BJ (cell line): Measurements from ENCODE around the gene CTTN. TPM values are rescaled to one million over a fixed set of nuclear protein-coding genes. Genes with fewer than 3 reads are reported as not detected.

Source experiments
- CTCF ChIA-PET: fragments of 350-600 bp; formaldehyde crosslinking; extraction: SDS; loops from one replicate; lab custom pipeline; 2021; ENCODE audit warnings: antibody characterized with exemption, inconsistent platforms; lab: Yijun Ruan, JAX
- POLR2A ChIA-PET: fragments of 300-600 bp; sonication (Branson Sonifier 250); formaldehyde crosslinking; extraction: SDS; loops from one replicate; lab custom pipeline; 2021; ENCODE audit warnings: antibody characterized with exemption; lab: Charles Lee
- DNase-seq: peaks from one replicate; pipeline ENCODE4 v3.0.0-alpha.2; 2011; ENCODE audit warnings: low read depth
- H3K27me3 ChIP-seq: 2 replicates; pipeline ENCODE4 v1.6.0; 2011; ENCODE audit warnings: low read length; ENCODE audit not compliant: control insufficient read depth, insufficient read depth
- H3K36me3 ChIP-seq: 2 replicates; pipeline ENCODE4 v1.5.1; 2011; ENCODE audit warnings: low read length; ENCODE audit not compliant: control insufficient read depth, insufficient read depth
- H3K4me3 ChIP-seq: 2 replicates; pipeline ENCODE4 v1.5.1; 2011; ENCODE audit warnings: low read depth, mild to moderate bottlenecking, control low read depth, low read length
- polyA plus RNA-seq: library from polyadenylated mRNA; depleted of rRNA; stranded (reverse); fragments of >200 nt; gene quantifications from 2 replicates; pipeline ENCODE4 v1.2.3, GENCODE V29; 2011
- TF ChIP-seq, protein P1 (sequence below): IDR thresholded peaks from 2 replicates; pipeline ENCODE4 v1.5.1; 2011; ENCODE audit warnings: low read depth, mild to moderate bottlenecking, control low read depth, inconsistent platforms, low read length, moderate library complexity; ENCODE audit not compliant: insufficient read depth

Gene CTTN
- polyA plus RNA-seq, 1 experiment: 166 TPM

DNA sequence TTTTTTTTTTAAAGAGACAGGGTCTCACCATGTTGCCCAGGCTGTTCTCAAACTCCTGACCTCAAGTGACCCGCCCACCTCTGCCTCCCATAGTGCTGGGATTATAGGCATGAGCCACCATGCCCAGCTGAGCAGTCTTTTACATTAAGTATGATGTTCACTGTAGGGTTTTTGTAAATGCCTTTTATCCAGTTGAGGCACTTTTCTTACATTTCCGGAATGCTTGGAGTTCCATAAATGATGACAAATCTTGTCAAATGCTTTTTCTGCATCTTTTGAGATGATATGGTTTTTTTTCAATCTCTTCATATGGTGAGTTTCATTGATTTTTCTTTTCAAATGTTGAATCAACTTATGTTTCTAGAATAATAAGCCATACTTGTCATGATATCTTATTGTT, 29.4 kb upstream of the CTTN start:
- Histone ChIP-seq H3K27me3 (no peaks in the 10 kb centered on the region), H3K4me3 (no peak overlapping the region), H3K36me3 (peaks cover 7% of the 10 kb centered on the region)
- TF ChIP-seq, protein P1, sequence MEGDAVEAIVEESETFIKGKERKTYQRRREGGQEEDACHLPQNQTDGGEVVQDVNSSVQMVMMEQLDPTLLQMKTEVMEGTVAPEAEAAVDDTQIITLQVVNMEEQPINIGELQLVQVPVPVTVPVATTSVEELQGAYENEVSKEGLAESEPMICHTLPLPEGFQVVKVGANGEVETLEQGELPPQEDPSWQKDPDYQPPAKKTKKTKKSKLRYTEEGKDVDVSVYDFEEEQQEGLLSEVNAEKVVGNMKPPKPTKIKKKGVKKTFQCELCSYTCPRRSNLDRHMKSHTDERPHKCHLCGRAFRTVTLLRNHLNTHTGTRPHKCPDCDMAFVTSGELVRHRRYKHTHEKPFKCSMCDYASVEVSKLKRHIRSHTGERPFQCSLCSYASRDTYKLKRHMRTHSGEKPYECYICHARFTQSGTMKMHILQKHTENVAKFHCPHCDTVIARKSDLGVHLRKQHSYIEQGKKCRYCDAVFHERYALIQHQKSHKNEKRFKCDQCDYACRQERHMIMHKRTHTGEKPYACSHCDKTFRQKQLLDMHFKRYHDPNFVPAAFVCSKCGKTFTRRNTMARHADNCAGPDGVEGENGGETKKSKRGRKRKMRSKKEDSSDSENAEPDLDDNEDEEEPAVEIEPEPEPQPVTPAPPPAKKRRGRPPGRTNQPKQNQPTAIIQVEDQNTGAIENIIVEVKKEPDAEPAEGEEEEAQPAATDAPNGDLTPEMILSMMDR: no peak
- DNase-seq: no peak
- POLR2A ChIA-PET: no interaction called here
- CTCF ChIA-PET: interaction anchor here (0.8 kb wide), 1 partner anchor 9 kb away, joined by 3 read pairs; no protein-coding TSS in a partner anchor

DNA sequence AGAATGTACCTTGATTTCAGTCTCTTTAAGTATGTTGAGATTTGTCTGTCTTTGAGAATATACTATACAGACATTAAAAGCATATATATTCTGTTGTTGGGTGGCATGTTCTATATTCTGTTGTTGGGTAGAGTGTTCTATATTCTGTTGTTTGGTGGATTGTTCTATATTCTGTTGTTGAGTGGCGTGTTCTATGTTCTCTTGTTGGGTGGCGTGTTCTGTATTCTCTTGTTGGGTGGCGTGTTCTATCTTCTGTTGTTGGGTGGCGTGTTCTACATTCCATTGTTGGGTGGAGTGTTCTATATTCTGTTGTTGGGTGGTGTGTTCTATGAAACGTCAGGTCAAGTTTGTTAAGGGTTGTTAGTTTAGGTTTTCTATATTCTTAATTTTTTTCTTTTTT, 27.1 kb upstream of the CTTN start:
- TF ChIP-seq, protein P1: no peak
- CTCF ChIA-PET: no interaction called here
- Histone ChIP-seq H3K27me3 (no peaks in the 10 kb centered on the region), H3K4me3 (no peak overlapping the region), H3K36me3 (peaks cover 10% of the 10 kb centered on the region)
- POLR2A ChIA-PET: no interaction called here
- DNase-seq: no peak

DNA sequence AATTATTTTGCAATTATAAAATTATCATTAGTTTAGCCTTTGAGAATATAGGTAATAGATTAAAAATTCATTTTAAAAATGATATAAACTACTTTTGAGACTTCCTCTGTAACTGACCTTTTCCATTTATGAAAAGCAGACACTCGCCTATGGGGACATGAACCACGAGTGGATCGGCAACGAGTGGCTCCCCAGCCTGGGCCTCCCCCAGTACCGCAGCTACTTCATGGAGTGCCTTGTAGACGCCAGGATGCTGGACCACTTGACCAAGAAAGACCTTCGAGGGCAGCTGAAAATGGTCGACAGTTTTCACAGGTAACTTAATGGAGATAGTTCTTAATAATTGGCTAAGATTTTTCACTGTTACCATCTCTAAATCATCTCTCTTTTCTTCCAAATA, 26.3 kb upstream of the CTTN start:
- Histone ChIP-seq H3K27me3 (no peaks in the 10 kb centered on the region), H3K36me3 (peaks cover 10% of the 10 kb centered on the region), H3K4me3 (no peak overlapping the region)
- ChIA-PET CTCF (interaction anchor here (1.8 kb wide), 1 partner anchor 10 kb away, joined by 5 read pairs; no protein-coding TSS in a partner anchor), POLR2A (no interaction called here)
- no peak for DNase-seq
- TF ChIP-seq, protein P1: no peak

DNA sequence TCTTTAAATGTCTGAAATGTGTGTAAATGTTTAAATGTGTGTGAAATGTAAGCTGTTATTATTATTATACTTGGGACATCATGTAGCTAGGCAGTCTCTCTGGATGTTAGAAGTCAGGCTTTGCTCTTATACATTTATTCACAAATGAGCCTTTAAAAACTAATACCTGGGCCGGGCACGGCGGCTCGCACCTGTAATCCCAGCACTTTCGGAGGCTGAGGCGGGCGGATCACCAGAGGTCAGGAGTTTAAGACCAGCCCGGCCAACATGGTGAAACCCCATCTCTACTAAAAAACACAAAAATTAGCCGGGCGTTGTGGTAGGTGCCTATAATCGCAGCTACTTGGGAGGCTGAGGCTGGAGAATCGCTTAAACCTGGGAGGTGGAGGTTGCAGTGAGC, 21.7 kb upstream of the CTTN start:
- ChIA-PET POLR2A (no interaction called here), CTCF (no interaction called here)
- no peak for DNase-seq
- H3K36me3 ChIP-seq: peaks cover 10% of the 10 kb centered on the region
- no peak overlapping the region for H3K4me3 ChIP-seq
- TF ChIP-seq, protein P1: no peak
- H3K27me3 ChIP-seq: no peaks in the 10 kb centered on the region

DNA sequence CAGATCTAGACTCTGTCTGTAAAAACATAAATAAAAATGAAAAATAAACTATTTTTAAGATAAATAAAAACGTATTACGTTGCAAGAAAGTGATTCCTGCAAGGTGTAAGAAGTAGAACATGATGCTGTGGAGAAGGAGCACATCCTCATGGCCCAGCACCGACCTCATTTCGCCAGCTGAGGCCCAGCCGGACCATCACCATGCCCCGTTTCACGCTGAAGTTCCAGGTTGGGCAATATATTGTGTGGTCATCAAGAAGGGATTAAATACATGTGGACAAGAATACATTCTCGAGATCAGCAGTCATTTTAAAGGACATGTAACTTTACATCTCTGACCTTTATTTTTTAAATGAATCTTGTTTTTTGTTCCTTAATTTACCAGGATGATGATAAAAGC, 20.7 kb upstream of the CTTN start:
- ChIA-PET POLR2A (no interaction called here), CTCF (interaction anchor here (0.8 to 1.9 kb wide), 3 partner anchors 17 to 55 kb away, joined by 3 to 5 read pairs (median 5); no protein-coding TSS in a partner anchor)
- no peak for DNase-seq
- Histone ChIP-seq H3K4me3 (no peak overlapping the region), H3K36me3 (peaks cover 8% of the 10 kb centered on the region), H3K27me3 (no peaks in the 10 kb centered on the region)
- TF ChIP-seq, protein P1: no peak
